RWPE1 (cell line): Measurements from ENCODE around the gene MYH3.

Experiments used
- CTCF ChIA-PET: fragments of 350-600 bp; sonication (Branson Sonifier 250); formaldehyde crosslinking; extraction: SDS; loops from one replicate; lab custom pipeline; 2021; lab: Yijun Ruan, JAX
- POLR2A ChIA-PET: fragments of 400-600 bp; formaldehyde crosslinking; extraction: SDS; loops from one replicate; lab custom pipeline; 2020; ENCODE audit warnings: antibody characterized with exemption; ENCODE audit not compliant: low non-redundant PET; lab: Yijun Ruan, JAX
- DNase-seq: peaks from one replicate; pipeline ENCODE4 v3.0.0; 2012; ENCODE audit warnings: low spot score
- H3K27ac ChIP-seq: fragments of 450-650 bp; 2 replicates; pipeline ENCODE4 v1.5.1; 2017
- CTCF ChIP-seq: fragments of 450-650 bp; conservative IDR thresholded peaks from 2 replicates; pipeline ENCODE4 v1.5.1; 2017; ENCODE audit warnings: low read depth, mild to moderate bottlenecking

Gene MYH3

GRCh38 chr17:10583834-10584233 lies 73.3 kb downstream of the MYH3 start:
- no peak overlapping the region for H3K27ac ChIP-seq
- ChIA-PET POLR2A (no interaction called here), CTCF (interaction anchor here (0.7 kb wide), 3 partner anchors 34 to 52 kb away, joined by 3 read pairs; partner anchors contain the start of gene MYH2)
- TF ChIP-seq CTCF: no peak
- no peak for DNase-seq

GRCh38 chr17:10579270-10579669 lies 77.8 kb downstream of the MYH3 start:
- CTCF ChIA-PET: interaction anchor here (0.5 to 0.6 kb wide), 2 partner anchors 26 to 1057 kb away, joined by 3 to 4 read pairs; no protein-coding TSS in a partner anchor
- H3K27ac ChIP-seq: no peak overlapping the region
- POLR2A ChIA-PET: no interaction called here
- peak; percentile 18 for DNase-seq
- no peak for TF ChIP-seq CTCF
